ENCODE data around the gene ASPG.

The ASPG gene
- 0 to 0.09 (median 0) reads per million in 3 donors for total RNA-seq

DNA sequence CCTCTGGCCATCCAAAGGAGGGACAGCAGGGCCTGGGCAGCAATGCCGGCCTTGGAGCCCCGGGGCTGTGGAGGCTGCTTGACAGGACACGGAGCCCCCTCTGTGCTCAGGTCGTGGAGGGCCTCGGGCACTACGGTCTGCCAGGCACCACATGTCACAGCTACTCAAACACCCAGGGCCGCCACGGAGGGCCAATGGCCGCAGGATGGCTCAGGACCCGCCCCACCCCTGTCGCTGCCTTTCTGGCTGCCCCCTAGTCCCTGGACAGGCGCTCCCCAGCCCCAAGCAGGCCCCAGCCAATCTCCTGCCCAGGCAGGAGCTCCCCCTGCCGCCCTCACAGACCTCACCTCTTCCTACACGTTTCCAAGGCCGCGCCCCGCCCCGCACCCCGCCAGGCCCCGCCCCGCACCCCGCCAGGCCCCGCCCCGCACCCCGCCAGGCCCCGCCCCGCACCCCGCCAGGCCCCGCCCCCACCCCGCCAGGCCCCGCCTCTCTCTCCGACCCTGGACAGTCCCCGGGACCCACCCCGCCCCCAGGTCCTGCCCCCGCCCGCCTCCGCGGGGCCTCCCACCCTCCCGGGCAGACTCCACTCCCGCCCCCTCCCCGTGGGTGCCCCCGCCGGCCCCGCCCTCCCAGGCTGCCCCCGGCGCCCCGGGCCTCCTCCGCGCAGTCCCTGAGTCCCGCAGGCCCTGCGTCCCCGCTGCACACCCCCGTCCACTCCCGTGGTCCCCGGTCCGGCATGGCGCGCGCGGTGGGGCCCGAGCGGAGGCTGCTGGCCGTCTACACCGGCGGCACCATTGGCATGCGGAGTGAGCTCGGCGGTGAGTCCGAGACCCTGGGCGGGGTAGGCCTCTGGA is at the start of gene ASPG:
TSS of gene ASPG (plus strand) at position 669 of the 857 bp plus-strand sequence. CDS start at position 740, 71 bp downstream.
- H3K36me3 ChIP-seq (ENCODE audit: control insufficient read depth, insufficient read depth, low read length), result no peaks in the 10 kb centered on the region
- DNase-seq, result no peak

DNA sequence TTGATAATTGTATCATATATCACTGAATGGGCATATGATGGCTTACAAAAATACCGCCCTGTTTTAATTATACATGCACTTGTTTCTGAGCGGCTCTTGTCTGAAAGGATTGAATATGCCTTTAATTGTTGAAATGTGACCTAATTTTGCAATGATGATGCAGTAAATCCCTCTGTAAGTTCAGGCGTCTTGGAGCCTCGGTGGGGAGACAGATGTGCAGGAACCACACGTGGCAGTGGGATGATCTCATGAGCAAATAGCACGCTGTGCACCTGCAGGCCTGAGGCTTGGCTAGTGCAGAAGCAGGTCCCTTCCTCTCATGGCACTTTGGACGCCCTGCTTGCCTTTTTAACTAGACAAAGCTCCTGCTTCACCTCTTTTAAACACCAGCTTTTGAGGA is 49.3 kb upstream of the ASPG start:
- Histone ChIP-seq H3K27me3 (replicated peaks; ENCODE audit: control insufficient read depth, insufficient read depth, low read length, poor library complexity, severe bottlenecking) (no peaks in the 10 kb centered on the region), H3K4me1 (ENCODE audit: control insufficient read depth, insufficient read depth, low read length, poor library complexity, severe bottlenecking) (no peaks in the 10 kb centered on the region), H3K9me3 (ENCODE audit: control insufficient read depth, low read length) (no peaks in the 10 kb centered on the region), H3K4me3 (ENCODE audit: insufficient read depth, low read depth, low read length, poor library complexity, severe bottlenecking) (no peak overlapping the region), H3K27ac (ENCODE audit: insufficient read depth, low read length, poor library complexity, severe bottlenecking) (no peak overlapping the region), H3K36me3 (ENCODE audit: control insufficient read depth, insufficient read depth, low read length) (no peaks in the 10 kb centered on the region)
- no peak for DNase-seq

More for the DNA sequence above, at the start of gene ASPG:
- Histone ChIP-seq H3K27ac (ENCODE audit: insufficient read depth, low read length, poor library complexity, severe bottlenecking) (no peak within 1 kb of the TSS), H3K9me3 (ENCODE audit: control insufficient read depth, low read length) (no peaks in the 10 kb centered on the region), H3K4me1 (ENCODE audit: control insufficient read depth, insufficient read depth, low read length, poor library complexity, severe bottlenecking) (peaks cover 3% of the 10 kb centered on the region), H3K4me3 (ENCODE audit: insufficient read depth, low read depth, low read length, poor library complexity, severe bottlenecking) (no peak within 1 kb of the TSS), H3K27me3 (replicated peaks; ENCODE audit: control insufficient read depth, insufficient read depth, low read length, poor library complexity, severe bottlenecking) (peaks cover 10% of the 10 kb centered on the region)

DNA sequence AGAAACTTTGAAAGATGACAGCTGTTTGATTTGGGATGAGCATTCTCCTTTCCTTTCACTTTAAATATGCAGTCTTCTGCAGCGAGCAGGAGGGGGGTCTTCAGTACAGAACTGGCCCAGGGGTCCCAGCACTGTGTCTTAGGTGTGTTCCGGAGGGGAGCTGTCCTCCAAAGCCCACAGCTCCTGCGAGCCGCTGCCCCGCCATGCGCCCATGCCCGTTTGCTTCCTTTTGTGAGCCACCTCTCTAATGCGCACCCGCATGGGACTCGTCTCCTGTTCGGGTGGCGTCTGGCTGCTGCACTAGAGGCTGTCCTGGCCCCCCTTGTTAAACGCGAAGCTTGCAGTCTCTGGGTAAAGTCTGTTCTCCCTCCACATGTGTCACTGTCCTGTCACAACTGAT is 48.4 kb upstream of the ASPG start:
- H3K9me3 ChIP-seq (ENCODE audit: control insufficient read depth, low read length), result no peaks in the 10 kb centered on the region
- H3K4me1 ChIP-seq (ENCODE audit: control insufficient read depth, insufficient read depth, low read length, poor library complexity, severe bottlenecking), result no peaks in the 10 kb centered on the region
- no peaks in the 10 kb centered on the region for H3K27me3 ChIP-seq (replicated peaks; ENCODE audit: control insufficient read depth, insufficient read depth, low read length, poor library complexity, severe bottlenecking)
- no peak overlapping the region for H3K27ac ChIP-seq (ENCODE audit: insufficient read depth, low read length, poor library complexity, severe bottlenecking)
- no peak overlapping the region for H3K4me3 ChIP-seq (ENCODE audit: insufficient read depth, low read depth, low read length, poor library complexity, severe bottlenecking)
- no peak for DNase-seq
- no peaks in the 10 kb centered on the region for H3K36me3 ChIP-seq (ENCODE audit: control insufficient read depth, insufficient read depth, low read length)

DNA sequence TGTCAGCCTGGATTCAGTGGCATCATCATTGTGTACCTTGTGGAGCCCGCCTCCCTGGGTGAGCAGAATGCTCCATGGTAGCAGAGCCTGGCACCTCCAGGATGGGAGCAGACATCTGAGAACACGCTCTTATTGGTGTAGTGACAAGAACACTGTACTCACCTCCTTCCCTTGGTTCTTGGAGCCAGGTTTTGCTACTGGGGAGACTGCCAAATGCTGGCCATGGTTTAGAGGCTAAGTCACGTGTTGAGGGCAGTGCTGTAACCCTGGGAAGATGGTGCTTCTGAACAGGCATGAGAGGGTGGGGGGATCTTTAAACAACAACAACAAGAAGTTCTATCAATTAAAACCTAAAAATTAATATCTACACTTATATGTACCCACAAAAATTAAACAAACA is 47.6 kb upstream of the ASPG start:
- Histone ChIP-seq H3K4me1 (ENCODE audit: control insufficient read depth, insufficient read depth, low read length, poor library complexity, severe bottlenecking) (no peaks in the 10 kb centered on the region), H3K27ac (ENCODE audit: insufficient read depth, low read length, poor library complexity, severe bottlenecking) (no peak overlapping the region), H3K9me3 (ENCODE audit: control insufficient read depth, low read length) (no peaks in the 10 kb centered on the region), H3K36me3 (ENCODE audit: control insufficient read depth, insufficient read depth, low read length) (no peaks in the 10 kb centered on the region), H3K4me3 (ENCODE audit: insufficient read depth, low read depth, low read length, poor library complexity, severe bottlenecking) (no peak overlapping the region), H3K27me3 (replicated peaks; ENCODE audit: control insufficient read depth, insufficient read depth, low read length, poor library complexity, severe bottlenecking) (no peaks in the 10 kb centered on the region)
- no peak for DNase-seq

DNA sequence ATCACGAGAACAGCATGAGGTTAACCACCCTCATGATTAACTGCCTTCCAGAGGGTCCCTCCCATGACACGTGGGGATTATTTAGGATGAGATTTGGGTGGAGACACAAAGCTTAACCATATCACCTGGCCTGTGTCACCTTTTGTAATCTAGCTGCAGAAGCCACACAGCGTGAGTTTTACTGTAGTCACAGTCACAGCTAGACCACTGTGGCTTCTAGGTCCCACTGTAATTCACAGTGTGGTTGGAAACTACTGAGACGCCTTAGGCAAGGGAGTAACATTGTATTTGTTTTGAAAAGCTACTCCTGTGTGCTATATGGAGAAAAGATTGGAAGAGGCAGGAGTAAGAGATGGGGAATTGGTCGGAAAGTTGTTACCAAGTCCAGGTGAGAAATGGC is 46.3 kb upstream of the ASPG start:
- Histone ChIP-seq H3K27ac (ENCODE audit: insufficient read depth, low read length, poor library complexity, severe bottlenecking) (no peak overlapping the region), H3K4me3 (ENCODE audit: insufficient read depth, low read depth, low read length, poor library complexity, severe bottlenecking) (no peak overlapping the region), H3K36me3 (ENCODE audit: control insufficient read depth, insufficient read depth, low read length) (no peaks in the 10 kb centered on the region), H3K27me3 (replicated peaks; ENCODE audit: control insufficient read depth, insufficient read depth, low read length, poor library complexity, severe bottlenecking) (no peaks in the 10 kb centered on the region), H3K4me1 (ENCODE audit: control insufficient read depth, insufficient read depth, low read length, poor library complexity, severe bottlenecking) (no peaks in the 10 kb centered on the region), H3K9me3 (ENCODE audit: control insufficient read depth, low read length) (no peaks in the 10 kb centered on the region)
- DNase-seq, result no peak

DNA sequence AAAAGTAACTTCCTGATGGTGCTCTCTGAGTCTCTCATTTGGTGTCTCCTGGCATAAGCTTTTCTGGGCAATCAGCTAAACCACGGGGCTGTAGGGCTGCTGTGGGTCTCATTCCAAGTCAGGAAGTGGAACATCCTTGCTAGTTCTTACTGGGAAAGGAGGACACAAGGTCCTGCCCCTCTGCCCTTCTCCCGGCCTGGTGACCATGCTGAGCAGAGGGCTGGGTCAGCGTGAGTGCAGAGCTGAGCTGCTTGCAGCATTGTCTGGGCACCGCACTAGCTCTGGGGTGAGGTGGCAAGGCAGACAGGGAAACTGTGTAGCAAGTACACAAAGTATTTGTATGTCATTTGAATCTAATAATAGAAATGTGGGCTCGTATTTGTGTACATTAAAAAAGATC is 45.0 kb upstream of the ASPG start:
- Histone ChIP-seq H3K9me3 (ENCODE audit: control insufficient read depth, low read length) (no peaks in the 10 kb centered on the region), H3K27ac (ENCODE audit: insufficient read depth, low read length, poor library complexity, severe bottlenecking) (no peak overlapping the region), H3K27me3 (replicated peaks; ENCODE audit: control insufficient read depth, insufficient read depth, low read length, poor library complexity, severe bottlenecking) (no peaks in the 10 kb centered on the region), H3K36me3 (ENCODE audit: control insufficient read depth, insufficient read depth, low read length) (no peaks in the 10 kb centered on the region), H3K4me1 (ENCODE audit: control insufficient read depth, insufficient read depth, low read length, poor library complexity, severe bottlenecking) (no peaks in the 10 kb centered on the region), H3K4me3 (ENCODE audit: insufficient read depth, low read depth, low read length, poor library complexity, severe bottlenecking) (no peak overlapping the region)
- no peak for DNase-seq

DNA sequence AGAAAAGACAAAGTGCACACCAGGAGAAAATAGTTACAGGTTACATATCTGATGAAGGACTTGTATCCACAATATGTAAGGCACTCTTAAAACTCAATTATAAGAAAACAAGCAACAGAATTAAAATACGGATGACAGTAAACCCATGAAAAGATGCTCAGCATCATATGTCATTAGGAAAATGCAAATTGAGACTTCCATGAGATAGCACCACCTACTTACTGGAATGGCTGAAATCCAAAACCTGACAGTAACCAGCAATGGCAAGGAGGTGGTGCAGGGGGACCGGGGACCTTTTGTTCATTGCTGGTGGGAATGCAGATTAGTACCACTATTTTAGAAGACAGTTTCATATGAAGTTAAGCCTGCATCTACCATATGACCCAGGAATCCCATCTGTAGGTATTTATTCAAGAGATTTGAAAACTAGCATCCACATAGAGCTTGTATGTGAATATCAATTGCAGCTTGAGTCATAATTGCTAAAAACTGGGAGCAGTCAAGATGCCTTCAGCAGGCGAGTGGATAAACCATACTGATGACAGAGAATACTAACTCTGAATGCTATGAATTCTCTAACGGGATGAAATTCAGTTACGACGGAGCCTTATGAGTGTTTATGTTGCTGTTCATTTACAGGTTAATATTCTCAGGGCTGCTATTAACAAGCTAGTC is 43.9 kb upstream of the ASPG start:
- no peaks in the 10 kb centered on the region for H3K9me3 ChIP-seq (ENCODE audit: control insufficient read depth, low read length)
- H3K27ac ChIP-seq (ENCODE audit: insufficient read depth, low read length, poor library complexity, severe bottlenecking), result no peak overlapping the region
- no peak overlapping the region for H3K4me3 ChIP-seq (ENCODE audit: insufficient read depth, low read depth, low read length, poor library complexity, severe bottlenecking)
- H3K36me3 ChIP-seq (ENCODE audit: control insufficient read depth, insufficient read depth, low read length), result no peaks in the 10 kb centered on the region
- no peak for DNase-seq
- H3K27me3 ChIP-seq (replicated peaks; ENCODE audit: control insufficient read depth, insufficient read depth, low read length, poor library complexity, severe bottlenecking), result no peaks in the 10 kb centered on the region
- H3K4me1 ChIP-seq (ENCODE audit: control insufficient read depth, insufficient read depth, low read length, poor library complexity, severe bottlenecking), result no peaks in the 10 kb centered on the region

DNA sequence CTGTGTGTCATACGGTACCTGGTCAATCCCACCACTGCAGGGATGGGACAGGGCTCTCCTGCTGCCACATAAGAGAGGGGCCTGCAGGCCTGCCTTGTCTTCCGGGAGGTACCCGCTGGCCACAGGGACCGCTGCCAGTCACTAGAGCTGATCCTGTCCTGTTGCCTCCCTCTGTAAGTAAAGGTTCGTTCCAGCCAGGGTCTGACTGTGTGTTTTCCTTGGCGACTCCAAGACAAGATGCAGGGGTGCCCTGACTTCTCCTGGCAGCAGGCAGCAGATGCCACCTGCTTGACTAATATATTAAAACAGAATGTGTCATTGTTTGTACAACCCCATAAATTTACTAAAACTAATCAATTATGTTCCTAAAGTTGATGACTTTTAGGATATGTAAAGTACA is 41.5 kb upstream of the ASPG start:
- Histone ChIP-seq H3K9me3 (ENCODE audit: control insufficient read depth, low read length) (no peaks in the 10 kb centered on the region), H3K4me3 (ENCODE audit: insufficient read depth, low read depth, low read length, poor library complexity, severe bottlenecking) (no peak overlapping the region), H3K36me3 (ENCODE audit: control insufficient read depth, insufficient read depth, low read length) (no peaks in the 10 kb centered on the region), H3K27me3 (replicated peaks; ENCODE audit: control insufficient read depth, insufficient read depth, low read length, poor library complexity, severe bottlenecking) (no peaks in the 10 kb centered on the region), H3K27ac (ENCODE audit: insufficient read depth, low read length, poor library complexity, severe bottlenecking) (no peak overlapping the region), H3K4me1 (ENCODE audit: control insufficient read depth, insufficient read depth, low read length, poor library complexity, severe bottlenecking) (no peaks in the 10 kb centered on the region)
- no peak for DNase-seq

DNA sequence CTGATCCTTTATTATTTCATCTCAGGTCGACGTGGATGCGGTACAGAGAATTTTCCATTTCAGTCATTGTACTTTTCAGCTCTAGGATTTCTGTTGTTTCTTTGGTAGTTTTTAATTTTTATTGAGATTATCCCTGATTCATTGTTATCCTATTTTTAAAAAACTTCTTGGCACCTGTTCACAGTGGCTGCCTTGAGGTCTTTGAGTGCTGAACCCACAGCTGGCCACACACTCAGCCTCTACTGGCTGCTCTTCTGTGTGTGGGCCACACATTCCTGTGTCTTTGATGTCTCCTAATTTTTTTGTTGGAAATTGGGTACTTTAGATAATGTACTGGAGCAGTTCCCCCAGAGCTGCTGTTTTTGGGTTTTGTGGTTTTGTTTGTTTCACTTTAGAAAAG is 37.7 kb upstream of the ASPG start:
- H3K27ac ChIP-seq (ENCODE audit: insufficient read depth, low read length, poor library complexity, severe bottlenecking), result no peak overlapping the region
- no peaks in the 10 kb centered on the region for H3K27me3 ChIP-seq (replicated peaks; ENCODE audit: control insufficient read depth, insufficient read depth, low read length, poor library complexity, severe bottlenecking)
- H3K36me3 ChIP-seq (ENCODE audit: control insufficient read depth, insufficient read depth, low read length), result no peaks in the 10 kb centered on the region
- no peaks in the 10 kb centered on the region for H3K4me1 ChIP-seq (ENCODE audit: control insufficient read depth, insufficient read depth, low read length, poor library complexity, severe bottlenecking)
- DNase-seq, result no peak
- no peak overlapping the region for H3K4me3 ChIP-seq (ENCODE audit: insufficient read depth, low read depth, low read length, poor library complexity, severe bottlenecking)
- H3K9me3 ChIP-seq (ENCODE audit: control insufficient read depth, low read length), result no peaks in the 10 kb centered on the region

DNA sequence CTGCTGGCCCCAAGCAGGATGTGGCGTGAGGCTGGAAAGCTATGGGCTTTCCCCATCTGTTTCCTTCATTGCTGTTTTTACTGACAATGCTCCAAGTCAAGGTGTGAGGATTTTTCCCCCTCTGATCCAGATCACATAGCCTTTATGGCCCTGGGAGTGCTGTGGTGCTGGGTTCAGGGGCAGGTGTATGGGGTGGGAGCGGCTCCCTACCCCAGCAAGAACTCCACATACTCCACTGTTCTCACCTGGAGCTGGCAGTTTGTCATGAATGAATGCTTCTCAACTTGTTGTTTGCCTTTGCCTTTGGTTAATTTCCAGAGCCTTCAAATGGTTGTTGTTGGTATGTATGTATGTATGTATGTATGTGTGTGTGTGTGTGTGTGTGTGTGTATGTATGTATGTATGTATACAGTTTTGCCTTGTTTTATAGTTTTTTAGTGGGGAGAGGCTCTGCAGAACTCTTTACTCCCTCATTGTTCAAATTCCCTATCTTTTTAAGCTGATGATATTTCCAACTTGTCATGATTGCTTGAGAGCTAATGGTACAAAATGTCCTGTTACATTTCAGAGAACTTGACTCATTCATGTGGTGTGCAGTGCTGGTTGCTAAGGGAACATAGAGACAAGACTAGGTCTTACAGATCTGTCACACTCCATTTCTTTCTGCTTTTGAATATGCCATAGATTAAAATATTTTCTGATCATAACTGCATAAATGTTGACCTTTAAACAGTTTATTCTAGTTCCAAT is 36.6 kb upstream of the ASPG start:
- H3K4me1 ChIP-seq (ENCODE audit: control insufficient read depth, insufficient read depth, low read length, poor library complexity, severe bottlenecking), result no peaks in the 10 kb centered on the region
- H3K9me3 ChIP-seq (ENCODE audit: control insufficient read depth, low read length), result no peaks in the 10 kb centered on the region
- no peak overlapping the region for H3K4me3 ChIP-seq (ENCODE audit: insufficient read depth, low read depth, low read length, poor library complexity, severe bottlenecking)
- no peaks in the 10 kb centered on the region for H3K36me3 ChIP-seq (ENCODE audit: control insufficient read depth, insufficient read depth, low read length)
- no peaks in the 10 kb centered on the region for H3K27me3 ChIP-seq (replicated peaks; ENCODE audit: control insufficient read depth, insufficient read depth, low read length, poor library complexity, severe bottlenecking)
- DNase-seq, result no peak
- no peak overlapping the region for H3K27ac ChIP-seq (ENCODE audit: insufficient read depth, low read length, poor library complexity, severe bottlenecking)
